Measurements from ENCODE around the gene DAB2. TPM values are rescaled to one million over a fixed set of nuclear protein-coding genes. Genes with fewer than 3 reads are reported as not detected.

The DAB2 gene
- total RNA-seq: 79.3 and 131 TPM in 2 replicates

GRCh38 chr5:39424736-39425637 lies at the start of gene DAB2:
Gene DAB2, minus strand, starts transcription at chr5:39424980. Its CDS starts 30,660 bp downstream, at chr5:39394320.

GRCh38 chr5:39364367-39364766 lies 60.4 kb downstream of the DAB2 start, which contains the start of gene C9:
Gene C9, minus strand, starts transcription at chr5:39364495. Its CDS starts 31 bp downstream, at chr5:39364464.

Other genes with a start within 250 kb of the DAB2 start
- gene FYB1, start 205.4 kb downstream of the DAB2 start, total RNA-seq: 0.16 TPM in 1 of 2 replicates, not detected in the other
- 0.16 and 0.17 TPM in 2 replicates for gene C9, start 60.5 kb downstream of the DAB2 start, total RNA-seq